Amniotic stem cell (primary cell): ENCODE results near the gene SLC35B1.
"Not testable (repeated sequence)": the region's sequence is repeated elsewhere in the genome, so short reads cannot be mapped to it uniquely, and the experiment has no call there.

ENCODE experiments used
- DNase-seq: peaks from one replicate; lab custom pipeline; 2025; lab: John Stamatoyannopoulos, UW

The SLC35B1 gene

DNA sequence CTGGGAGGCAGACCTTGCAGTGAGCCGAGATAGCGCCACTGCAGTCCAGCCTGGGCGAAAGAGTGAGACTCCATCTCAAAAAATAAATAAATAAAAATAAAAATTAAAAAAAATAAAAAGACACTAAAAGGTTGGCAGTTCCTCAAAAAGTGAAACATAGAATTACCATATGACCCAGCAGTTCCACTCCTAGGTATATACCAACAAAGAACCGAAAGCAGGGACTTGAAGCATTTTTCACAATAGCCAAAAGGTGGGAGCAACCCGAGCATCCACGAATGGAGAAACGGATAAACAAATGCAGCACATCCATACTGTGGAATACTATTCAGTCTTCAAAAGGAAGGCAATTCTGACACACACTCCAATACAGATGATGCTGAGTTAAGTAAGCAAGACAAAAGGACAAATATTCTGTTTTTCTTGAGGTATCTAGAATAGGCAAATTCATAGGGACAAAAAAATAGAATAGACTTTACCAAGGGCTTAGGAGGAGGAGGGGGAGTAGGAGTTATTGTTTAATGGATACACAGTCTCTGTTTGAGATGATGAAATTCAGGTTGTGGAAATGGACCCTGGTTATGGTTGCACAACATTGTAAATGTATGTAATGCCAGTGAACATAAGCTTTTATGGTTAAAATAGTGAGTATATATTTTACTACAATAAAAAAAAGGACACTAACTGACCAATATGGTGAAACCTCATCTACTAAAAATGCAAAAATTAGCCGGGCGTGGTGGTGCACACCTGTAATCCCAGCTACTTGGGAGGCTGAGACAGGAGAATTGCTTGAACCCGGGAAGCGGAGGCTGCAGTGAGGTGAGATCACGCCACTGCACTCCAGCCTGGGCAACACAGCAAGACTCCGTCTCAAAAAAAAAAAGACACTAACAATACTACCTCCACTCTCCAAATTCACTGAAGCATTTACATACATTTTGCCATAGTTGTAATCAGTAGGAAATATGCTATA, 27.0 kb upstream of the SLC35B1 start:
- DNase-seq: no peak

DNA sequence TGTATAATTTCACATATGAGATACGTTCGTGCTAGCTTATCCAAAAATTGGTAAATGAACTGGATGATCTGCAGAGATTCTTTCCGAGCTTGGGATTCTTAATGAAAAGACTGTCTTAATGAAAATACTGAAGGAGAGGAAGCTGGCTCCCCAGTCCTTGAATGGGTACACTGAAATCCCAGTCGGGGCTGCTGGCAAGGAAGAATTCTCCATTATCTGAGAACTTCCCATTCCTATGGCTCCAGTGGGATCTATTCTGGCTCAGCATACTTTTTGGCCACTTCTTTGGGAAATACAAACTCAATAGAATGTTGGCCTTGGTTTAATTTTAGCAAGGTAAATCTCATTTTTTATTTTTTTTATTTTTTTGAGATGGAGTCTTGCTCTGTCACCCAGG, 23.7 kb upstream of the SLC35B1 start:
- DNase-seq: no peak

DNA sequence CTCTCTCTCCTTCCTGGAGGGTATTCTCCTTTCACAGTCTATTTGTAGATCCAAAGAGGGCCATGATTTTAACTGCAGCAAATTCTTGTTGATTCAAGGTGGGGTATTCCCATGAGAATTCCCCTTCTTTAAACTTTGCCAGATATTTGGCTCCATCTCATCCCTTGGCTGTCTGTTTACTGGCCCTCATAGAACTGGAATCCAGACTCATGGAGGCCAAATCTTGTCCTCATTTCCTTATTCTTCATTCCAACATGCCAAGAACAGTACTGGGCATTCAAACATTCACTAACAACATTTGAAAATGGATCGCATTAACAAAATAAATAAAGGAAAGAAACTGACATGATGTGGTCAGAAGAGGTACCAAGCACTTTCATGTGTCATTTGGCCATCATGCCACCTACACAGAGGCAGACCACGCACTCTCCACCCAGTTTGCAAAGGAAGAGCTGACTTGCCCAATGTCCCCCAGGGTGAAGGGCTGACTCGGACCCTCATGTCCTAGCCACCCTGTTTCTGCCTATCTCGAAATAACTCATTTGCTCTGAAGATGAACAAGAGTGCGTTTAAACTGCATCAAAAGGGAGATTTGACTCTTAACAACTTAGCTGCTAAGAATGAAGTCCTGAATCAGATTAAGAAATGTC, 23.1 kb upstream of the SLC35B1 start:
- no peak for DNase-seq

- no peak for DNase-seq
Observed at GRCh38 chr17:49730078-49730784, 22.5 kb upstream of the SLC35B1 start.

- DNase-seq: no peak
Observed at GRCh38 chr17:49729069-49729468, 21.3 kb upstream of the SLC35B1 start.

DNA sequence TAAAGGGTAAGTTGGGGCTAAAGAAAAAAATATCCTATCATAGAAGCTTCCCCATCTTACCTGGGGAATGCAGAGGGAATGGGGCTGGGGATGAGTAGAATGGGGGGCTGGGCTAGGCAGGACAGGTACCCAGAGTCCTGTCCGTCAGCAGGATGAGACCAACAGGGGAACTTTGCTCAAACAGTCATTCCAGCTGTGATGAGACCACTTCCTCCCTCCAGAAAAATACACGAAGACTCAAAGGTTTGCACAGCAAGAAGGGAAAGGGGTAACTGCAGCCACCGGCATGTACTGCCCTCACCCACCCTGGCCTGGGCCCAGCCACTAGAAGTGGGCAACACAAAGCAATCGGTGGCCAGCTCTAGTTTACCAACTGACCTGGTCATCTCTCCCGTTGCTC, 20.7 kb upstream of the SLC35B1 start:
- no peak for DNase-seq

- DNase-seq: no peak
Observed at GRCh38 chr17:49727380-49727779, 19.6 kb upstream of the SLC35B1 start.

GRCh38 chr17:49725452-49726130, 17.8 kb upstream of the SLC35B1 start:
- DNase-seq: no peak

GRCh38 chr17:49724552-49724951, 16.8 kb upstream of the SLC35B1 start:
- not testable (repeated sequence) for DNase-seq

GRCh38 chr17:49723423-49723822, 15.7 kb upstream of the SLC35B1 start:
- no peak for DNase-seq

- no peak for DNase-seq
Observed at GRCh38 chr17:49722066-49722465, 14.3 kb upstream of the SLC35B1 start.

DNA sequence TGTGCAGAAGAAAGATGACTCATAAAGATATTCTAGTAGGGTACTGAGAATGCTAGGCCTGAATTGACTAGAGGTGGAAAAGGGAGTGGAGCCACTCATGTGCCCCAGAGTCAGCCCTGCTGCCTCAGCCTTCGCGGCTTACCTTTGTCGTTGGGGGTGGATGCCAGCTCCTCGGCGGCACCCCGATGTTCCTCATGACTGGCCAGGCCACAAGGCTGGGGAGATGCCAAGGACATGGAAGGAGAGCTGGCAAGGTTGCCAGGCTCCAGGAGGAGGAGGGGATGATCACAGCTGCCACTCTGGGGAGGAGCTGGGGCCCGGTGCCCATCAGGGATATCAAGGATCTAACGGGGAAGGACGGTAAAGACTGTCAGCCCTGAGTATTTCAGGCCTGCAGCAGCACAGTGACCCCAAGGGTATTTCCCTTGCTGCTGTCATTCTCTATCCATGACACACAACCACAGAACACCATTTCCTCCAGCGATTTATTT, 9.7 kb upstream of the SLC35B1 start:
- no peak for DNase-seq

GRCh38 chr17:49716668-49717364, 9.1 kb upstream of the SLC35B1 start:
- no peak for DNase-seq

DNA sequence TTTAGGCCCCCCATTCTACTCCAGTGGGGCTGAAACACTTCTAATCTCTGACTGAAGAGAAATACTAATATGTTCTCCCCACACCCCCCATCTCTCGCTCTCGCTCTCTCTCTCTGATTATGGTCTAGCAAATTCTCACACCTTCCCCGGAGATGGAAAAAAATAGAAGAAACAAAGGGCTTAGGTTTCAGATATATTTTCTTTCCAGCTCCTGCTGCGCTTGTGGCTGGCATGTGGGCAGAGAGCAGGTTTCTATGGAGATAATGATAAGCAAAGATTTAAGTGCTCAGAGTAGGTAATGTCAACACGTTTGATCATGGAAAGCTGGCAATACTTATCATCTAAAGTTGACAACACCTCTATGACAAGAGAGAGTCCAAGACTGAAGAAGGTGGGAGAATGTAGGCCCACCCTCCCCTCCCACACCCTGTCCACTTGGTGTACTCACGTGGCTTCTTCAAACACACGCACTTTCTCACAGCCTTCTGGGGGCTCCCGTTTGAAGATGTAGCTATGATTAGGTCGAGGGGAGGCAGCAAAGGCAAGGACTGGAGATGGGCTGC, 8.0 kb upstream of the SLC35B1 start:
- DNase-seq: no peak

DNA sequence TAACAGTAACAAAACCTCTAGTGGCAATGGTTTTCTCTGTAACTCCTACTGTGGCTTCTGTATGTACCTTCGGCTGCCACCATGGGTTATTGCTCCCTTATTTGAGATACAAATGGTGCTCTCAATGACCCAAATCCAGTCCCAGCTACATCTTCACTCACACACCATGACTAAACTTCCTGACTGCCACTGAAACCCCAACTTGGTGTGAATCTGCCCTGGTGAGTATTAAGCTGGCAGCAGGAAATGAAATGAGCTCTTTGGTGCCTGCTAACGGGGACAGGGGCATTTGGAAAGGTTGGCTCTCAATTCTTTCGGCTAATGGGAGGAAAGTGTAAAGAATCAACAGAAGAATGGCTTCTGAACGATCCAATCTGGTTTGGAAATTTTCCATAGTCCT, 7.5 kb upstream of the SLC35B1 start:
- DNase-seq: no peak

DNA sequence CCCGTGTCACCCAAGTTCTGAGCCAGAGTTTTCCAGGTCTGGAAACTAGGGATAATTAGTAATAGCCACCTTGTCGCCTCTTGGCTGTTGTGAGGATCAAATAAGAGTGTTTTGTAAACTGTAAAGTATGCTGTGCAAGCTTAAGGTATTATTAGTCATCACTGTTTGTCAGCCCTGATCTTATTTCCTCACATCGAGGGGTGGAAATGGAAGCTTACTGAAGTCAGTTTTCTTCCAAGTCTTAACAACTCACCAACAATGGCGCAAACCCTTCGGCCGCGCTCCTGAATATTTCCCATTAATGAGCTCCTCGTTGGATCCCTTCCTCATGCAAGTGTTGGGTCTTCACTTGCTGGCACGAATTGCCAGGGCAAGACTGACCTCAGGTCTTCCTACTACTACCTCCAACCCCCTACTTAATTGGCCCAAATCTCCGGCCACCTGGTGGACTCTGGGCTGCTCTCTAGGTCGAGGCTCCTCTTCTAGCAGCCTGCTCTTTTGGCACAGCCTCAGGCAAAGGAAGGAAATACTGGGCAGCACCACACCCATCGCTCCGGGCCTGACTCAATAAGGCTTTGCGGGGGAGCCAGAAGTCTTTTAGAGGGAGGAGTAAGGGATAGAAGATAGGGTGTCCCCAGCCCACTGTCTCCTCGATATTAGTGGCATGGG, 885 bp upstream of the SLC35B1 start:
- no peak for DNase-seq

GRCh38 chr17:49707246-49707607, 537 bp downstream of the SLC35B1 start:
- DNase-seq: no peak

GRCh38 chr17:49705254-49705653, 2.5 kb downstream of the SLC35B1 start:
- DNase-seq: no peak

- no peak for DNase-seq
Observed at GRCh38 chr17:49703557-49704277, 4.0 kb downstream of the SLC35B1 start.

- no peak for DNase-seq
Observed at GRCh38 chr17:49700960-49701359, 6.8 kb downstream of the SLC35B1 start.
